Measurements from ENCODE around the gene CCS. TPM values are rescaled to one million over a fixed set of nuclear protein-coding genes. Genes with fewer than 3 reads are reported as not detected.
A peak's percentile ranks its signal among the peaks of the same experiment; 100 is the strongest.

CCS gene
- total RNA-seq, 2 experiments from 2014 or later, result 31.7 to 36.7 TPM

DNA sequence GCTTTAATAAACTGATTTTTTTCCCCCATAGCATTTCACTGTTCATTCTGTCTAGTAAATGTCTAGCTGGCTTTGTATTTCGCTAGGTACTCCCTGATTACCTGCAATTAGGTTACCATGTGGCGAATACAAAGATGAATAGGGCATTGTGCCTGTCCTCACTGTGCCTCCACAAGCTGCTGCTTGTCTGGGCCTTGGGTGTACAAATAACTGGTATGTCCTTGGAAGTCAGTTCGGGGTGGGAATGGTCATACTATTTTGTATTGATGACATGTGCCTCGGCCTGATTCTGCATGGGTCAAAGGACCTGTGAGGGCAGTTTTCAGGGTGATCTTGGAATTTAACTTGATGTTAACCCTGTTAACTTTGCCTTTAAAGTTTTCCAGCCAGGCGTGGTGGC is 56.9 kb downstream of the CCS start:
- intact Hi-C loops (cut with micrococcal nuclease; ENCODE audit: unreplicated experiment), result no loop called here
- Histone ChIP-seq H3K79me2 (ENCODE audit: insufficient read depth, low read depth, low read length) (peaks cover 68% of the 10 kb centered on the region), H3K9me3 (ENCODE audit: low read length) (no peaks in the 10 kb centered on the region), H3K27ac (ENCODE audit: low read depth, low read length, poor library complexity, severe bottlenecking) (no peak overlapping the region), H3K4me3 (ENCODE audit: low read depth, low read length, poor library complexity, severe bottlenecking) (no peak overlapping the region), H3K36me3 (ENCODE audit: insufficient read depth, low read length) (peaks cover 99% of the 10 kb centered on the region), H3K9me2 (ENCODE audit: insufficient read depth, low read length) (no peaks in the 10 kb centered on the region), H4K20me1 (ENCODE audit: insufficient read depth, low read length) (peaks cover 10% of the 10 kb centered on the region; the same call in 1 of the 2 replicates), H3K4me2 (ENCODE audit: low read length) (no peak overlapping the region), H3K4me1 (ENCODE audit: insufficient read depth, low read length, poor library complexity, severe bottlenecking) (no peaks in the 10 kb centered on the region), H2AFZ (ENCODE audit: low read length) (no peak overlapping the region)
- no peak for DNase-seq (ENCODE audit: low spot score)
- no TSS peak for BruUV-seq (replicated peaks)
- POLR2A ChIA-PET, result interaction anchor here (2.2 kb wide), 1 partner anchor 10 kb away, joined by 10 read pairs; the partner anchor contains the start of gene RBM4
- no peak for TF ChIP-seq EZH2phosphoT487 (IDR thresholded peaks at IDR 0.05; ENCODE audit: borderline replicate concordance, low read depth, low read length)
- TF ChIP-seq, protein P1, sequence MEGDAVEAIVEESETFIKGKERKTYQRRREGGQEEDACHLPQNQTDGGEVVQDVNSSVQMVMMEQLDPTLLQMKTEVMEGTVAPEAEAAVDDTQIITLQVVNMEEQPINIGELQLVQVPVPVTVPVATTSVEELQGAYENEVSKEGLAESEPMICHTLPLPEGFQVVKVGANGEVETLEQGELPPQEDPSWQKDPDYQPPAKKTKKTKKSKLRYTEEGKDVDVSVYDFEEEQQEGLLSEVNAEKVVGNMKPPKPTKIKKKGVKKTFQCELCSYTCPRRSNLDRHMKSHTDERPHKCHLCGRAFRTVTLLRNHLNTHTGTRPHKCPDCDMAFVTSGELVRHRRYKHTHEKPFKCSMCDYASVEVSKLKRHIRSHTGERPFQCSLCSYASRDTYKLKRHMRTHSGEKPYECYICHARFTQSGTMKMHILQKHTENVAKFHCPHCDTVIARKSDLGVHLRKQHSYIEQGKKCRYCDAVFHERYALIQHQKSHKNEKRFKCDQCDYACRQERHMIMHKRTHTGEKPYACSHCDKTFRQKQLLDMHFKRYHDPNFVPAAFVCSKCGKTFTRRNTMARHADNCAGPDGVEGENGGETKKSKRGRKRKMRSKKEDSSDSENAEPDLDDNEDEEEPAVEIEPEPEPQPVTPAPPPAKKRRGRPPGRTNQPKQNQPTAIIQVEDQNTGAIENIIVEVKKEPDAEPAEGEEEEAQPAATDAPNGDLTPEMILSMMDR (conservative IDR thresholded peaks at IDR 0.05; ENCODE audit: low read length), result no peak
- CTCF ChIA-PET (ENCODE audit: unreplicated experiment), result no interaction called here

DNA sequence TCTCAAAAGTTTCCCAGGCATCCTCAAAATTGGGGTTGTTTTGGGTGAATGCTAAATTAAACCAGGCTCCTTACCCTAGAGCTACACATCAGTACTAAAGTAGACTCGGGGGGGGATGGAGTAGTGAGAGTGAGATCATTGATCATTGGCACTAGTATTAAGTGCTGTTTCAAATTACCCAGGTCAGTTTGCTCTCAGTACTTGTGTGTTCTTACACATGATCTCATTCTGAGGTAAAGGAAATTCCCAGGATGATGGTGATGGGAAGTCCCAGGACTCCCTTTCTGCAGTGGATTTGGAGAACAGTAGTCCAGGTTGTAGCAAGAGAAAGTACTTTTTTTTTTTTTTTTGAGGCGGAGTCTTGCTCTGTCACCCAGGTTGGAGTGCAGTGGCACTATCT is 58.0 kb downstream of the CCS start:
- Histone ChIP-seq H3K4me2 (ENCODE audit: low read length) (no peak overlapping the region), H4K20me1 (ENCODE audit: insufficient read depth, low read length) (0 out of 2 replicates have a peak, but pooled peaks cover 3% of the 10 kb centered on the region), H3K4me1 (ENCODE audit: insufficient read depth, low read length, poor library complexity, severe bottlenecking) (no peaks in the 10 kb centered on the region), H3K9me2 (ENCODE audit: insufficient read depth, low read length) (no peaks in the 10 kb centered on the region), H3K27ac (ENCODE audit: low read depth, low read length, poor library complexity, severe bottlenecking) (no peak overlapping the region), H3K4me3 (ENCODE audit: low read depth, low read length, poor library complexity, severe bottlenecking) (no peak overlapping the region), H3K36me3 (ENCODE audit: insufficient read depth, low read length) (peaks cover 96% of the 10 kb centered on the region), H3K79me2 (ENCODE audit: insufficient read depth, low read depth, low read length) (peaks cover 65% of the 10 kb centered on the region), H3K9me3 (ENCODE audit: low read length) (no peaks in the 10 kb centered on the region), H2AFZ (ENCODE audit: low read length) (no peak overlapping the region)
- BruUV-seq (replicated peaks), result no TSS peak
- TF ChIP-seq EZH2phosphoT487 (IDR thresholded peaks at IDR 0.05; ENCODE audit: borderline replicate concordance, low read depth, low read length), result no peak
- TF ChIP-seq, protein P1 (conservative IDR thresholded peaks at IDR 0.05; ENCODE audit: low read length), result no peak
- CTCF ChIA-PET (ENCODE audit: unreplicated experiment), result no interaction called here
- intact Hi-C loops (cut with micrococcal nuclease; ENCODE audit: unreplicated experiment), result no loop called here
- DNase-seq (ENCODE audit: low spot score), result no peak
- POLR2A ChIA-PET, result interaction anchor here (0.5 kb wide), 1 partner anchor 521 kb away, joined by 3 read pairs; no protein-coding TSS in a partner anchor

DNA sequence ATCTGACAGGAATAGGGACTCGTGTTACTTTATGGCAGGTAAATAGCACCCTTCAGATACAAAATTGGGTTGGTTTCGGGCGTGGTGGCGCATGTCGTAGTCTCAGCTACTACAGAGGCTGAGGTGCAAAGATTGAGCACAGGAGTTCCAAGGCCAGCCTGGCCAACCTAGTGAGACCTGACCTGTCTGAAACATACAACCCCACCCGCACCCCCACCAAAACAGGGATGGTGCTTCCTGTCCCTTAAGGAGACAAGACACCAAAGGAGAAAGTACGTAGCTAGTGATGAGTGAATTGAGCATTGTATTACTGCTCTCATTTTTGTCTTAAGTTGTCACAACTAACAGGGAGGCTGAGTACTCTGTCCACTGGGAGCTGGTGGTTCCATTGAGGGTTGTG is 59.7 kb downstream of the CCS start:
- Histone ChIP-seq H3K4me1 (ENCODE audit: insufficient read depth, low read length, poor library complexity, severe bottlenecking) (no peaks in the 10 kb centered on the region), H3K9me2 (ENCODE audit: insufficient read depth, low read length) (no peaks in the 10 kb centered on the region), H3K4me2 (ENCODE audit: low read length) (no peak overlapping the region), H3K79me2 (ENCODE audit: insufficient read depth, low read depth, low read length) (peaks cover 60% of the 10 kb centered on the region), H2AFZ (ENCODE audit: low read length) (no peak overlapping the region), H3K4me3 (ENCODE audit: low read depth, low read length, poor library complexity, severe bottlenecking) (no peak overlapping the region), H3K27ac (ENCODE audit: low read depth, low read length, poor library complexity, severe bottlenecking) (no peak overlapping the region), H3K36me3 (ENCODE audit: insufficient read depth, low read length) (peaks cover 95% of the 10 kb centered on the region), H4K20me1 (ENCODE audit: insufficient read depth, low read length) (no peaks in the 10 kb centered on the region), H3K9me3 (ENCODE audit: low read length) (no peaks in the 10 kb centered on the region)
- no peak for DNase-seq (ENCODE audit: low spot score)
- BruUV-seq (replicated peaks), result TSS peak; percentile 24
- TF ChIP-seq, protein P1 (conservative IDR thresholded peaks at IDR 0.05; ENCODE audit: low read length), result no peak
- TF ChIP-seq EZH2phosphoT487 (IDR thresholded peaks at IDR 0.05; ENCODE audit: borderline replicate concordance, low read depth, low read length), result no peak
- intact Hi-C loops (cut with micrococcal nuclease; ENCODE audit: unreplicated experiment), result no loop called here
- POLR2A ChIA-PET, result no interaction called here
- CTCF ChIA-PET (ENCODE audit: unreplicated experiment), result interaction anchor here (0.6 kb wide), 1 partner anchor 514 kb away, joined by 4 read pairs; no protein-coding TSS in a partner anchor
